NCI-H82 (cell line): ENCODE results near the gene DAP3.
"Not testable (repeated sequence)": the region's sequence is repeated elsewhere in the genome, so short reads cannot be mapped to it uniquely, and the experiment has no call there.

Experiments used
- DNase-seq: peaks from one replicate; lab custom pipeline; 2025; lab: John Stamatoyannopoulos, UW

Gene DAP3

DNA sequence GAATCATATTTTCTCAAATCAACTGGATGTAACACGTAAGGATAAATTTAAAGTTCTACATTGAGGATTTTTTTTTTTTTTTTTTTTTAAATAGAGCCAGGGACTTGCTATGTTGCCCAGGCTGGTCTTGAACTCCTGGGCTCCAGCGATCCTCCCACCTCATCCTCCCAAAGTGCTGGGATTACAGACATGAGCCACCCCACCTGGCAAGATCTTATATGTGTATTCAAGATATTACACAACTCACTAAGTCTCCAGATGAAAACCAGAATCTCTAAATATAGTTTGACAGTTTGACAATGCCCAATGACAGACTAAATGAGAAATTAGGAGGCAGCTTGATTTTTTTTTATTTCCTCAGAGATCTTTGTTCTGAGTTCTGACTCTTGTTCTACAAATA lies 7.1 kb upstream of the DAP3 start:
- DNase-seq, result no peak

DNA sequence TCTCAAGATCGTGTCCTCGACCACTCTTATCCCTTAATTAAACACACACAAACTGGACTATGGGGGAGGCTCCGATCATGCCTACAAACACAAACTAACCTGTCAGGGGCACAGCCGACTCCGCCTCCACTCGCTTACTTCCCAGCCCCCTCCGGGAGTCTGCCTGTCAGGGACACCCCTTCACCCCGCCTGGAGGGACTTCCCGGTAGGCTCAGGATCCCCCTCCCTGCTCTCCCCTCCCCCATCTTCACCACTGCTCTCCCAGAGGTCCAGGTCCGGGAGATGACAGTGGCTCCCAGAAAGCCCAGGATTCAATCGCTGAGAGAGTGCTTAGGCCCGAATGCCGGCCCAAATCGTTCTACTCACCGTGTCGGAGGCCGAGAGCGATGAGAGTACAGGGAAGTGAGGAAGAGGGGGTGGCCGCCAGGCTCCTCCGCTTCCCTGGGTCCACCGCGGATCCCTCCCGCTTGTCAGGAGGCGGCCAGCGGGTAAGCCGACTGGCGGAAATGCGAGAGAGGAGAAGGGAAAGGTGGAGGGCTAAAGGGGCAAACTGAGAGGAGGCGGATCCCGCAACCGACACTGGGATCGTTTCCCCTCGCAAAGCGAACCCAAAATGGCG lies 1.1 kb upstream of the DAP3 start:
- peak; percentile 63 for DNase-seq

DNA sequence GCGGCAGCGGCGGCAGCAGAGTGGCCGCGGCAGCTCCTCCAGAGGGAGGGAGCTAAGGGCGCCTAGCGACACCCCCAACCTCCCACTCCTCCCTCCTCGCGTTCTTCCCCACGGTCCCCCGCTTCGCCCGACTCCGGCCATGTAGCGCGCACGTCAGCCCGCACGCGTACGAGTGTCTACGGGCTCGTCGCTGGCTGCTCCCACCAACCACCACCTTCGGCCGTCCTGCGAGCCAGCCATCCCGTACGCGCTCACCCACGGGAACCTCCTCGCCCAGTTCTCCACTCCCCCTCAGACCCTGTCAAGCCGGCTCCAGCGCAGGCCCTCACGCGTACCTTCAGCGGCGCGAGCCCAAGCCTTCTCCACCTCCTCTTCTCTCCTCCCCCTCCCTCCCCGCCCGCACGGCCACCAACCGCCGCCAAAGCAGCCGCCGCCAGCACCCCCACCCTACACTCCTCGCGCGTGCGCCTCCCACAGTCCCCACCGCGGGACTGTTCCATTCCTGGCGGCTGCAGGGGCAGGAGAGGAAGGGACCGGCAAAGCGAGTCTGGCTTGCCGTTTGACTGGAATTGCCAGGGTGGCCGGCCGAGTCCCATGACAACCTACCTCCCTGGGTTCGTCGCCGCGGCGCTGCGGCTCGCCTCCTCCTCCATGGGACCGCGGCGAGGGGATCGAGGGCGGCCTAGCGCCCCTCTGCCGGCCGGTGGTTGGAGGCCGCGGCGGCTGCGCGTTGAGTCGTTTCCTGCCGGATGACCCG lies 389 bp upstream of the DAP3 start, which contains the start of gene YY1AP1:
YY1AP1 (minus strand) TSS at position 451 of the 757 bp plus-strand sequence. CDS start 8,338 bp downstream, outside the sequence.
- DNase-seq, result peak; percentile 96

DNA sequence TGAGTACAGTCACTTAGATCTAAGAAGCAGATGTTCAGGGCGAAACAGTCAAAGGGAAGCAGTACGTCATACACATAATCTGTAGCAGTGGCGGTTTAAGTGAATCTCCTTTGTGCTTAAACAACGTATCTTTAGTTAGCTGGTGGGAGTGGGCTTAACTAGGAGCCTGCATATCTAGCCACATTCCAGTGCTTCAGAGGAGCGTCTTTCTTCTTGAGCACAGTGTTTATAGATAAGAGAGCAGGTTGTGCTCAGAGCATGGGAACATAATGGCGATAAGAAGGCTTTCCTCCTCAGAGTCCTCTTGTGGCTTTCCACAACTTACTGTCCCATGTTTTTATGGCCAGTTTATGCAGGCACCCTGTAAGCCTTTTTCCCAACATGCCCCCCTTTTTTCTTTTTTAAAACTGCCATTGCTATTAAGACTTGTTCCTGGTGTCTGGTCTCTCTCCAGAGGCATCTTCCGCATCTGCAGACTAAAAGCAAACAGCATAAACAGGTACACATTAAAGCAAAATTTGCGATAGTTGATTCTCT lies 3.2 kb downstream of the DAP3 start:
- DNase-seq, result peak; percentile 98

DNA sequence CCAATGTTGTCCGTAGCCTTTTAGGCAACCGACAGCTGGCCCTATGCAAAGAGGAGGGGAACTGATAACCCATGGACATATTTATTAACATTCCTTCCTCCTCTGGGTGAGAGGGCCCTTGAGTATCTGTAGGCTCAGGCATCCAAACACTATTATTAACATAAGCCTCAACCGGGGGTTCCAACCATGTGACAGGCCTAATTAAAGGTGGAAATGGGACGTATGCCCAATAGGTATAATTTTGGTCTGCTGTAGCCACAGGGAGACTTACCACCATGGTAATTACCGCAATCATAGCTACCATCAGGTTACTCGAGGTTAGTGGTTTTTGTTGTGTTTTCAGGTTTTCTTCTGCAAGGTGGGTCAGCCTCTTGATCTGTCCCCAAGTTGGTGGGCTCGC lies 5.3 kb downstream of the DAP3 start:
- no peak for DNase-seq

DNA sequence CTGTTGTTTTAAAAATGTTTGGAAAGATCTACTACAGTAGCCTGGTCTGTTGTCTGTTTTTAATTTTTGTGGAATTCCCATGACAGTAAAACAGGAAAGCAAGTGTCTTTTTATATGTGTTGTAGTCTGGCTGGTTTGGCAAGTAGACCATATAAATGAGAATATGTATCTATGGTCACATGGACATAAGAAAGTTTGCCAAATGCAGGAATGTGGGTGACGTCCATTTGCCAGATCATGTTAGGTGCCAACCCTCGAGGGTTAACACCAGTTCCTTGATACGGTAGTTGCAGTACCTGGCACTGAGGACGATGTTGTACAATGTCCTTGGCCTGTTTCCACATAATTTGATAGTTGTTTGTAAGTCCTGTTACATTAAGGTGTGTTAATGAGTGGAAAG lies 6.2 kb downstream of the DAP3 start:
- DNase-seq, result no peak

DNA sequence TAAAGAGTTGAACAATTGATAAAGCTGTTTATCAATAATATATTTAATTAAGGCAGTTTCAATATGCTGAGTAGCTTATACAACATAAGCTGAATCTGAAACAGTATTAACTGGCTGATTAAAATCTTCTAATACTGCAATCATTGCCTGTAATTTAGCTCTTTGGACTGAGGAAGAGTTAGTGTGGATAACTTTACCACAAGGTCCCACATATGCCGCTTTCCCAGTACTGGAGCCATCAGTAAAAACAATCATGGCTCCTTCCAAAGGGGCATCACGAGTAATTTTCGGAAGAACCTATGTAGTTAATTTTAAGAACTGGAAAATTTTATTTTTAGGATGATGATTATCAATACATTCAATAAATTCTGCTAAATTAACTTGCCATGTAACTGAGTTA lies 6.7 kb downstream of the DAP3 start:
- no peak for DNase-seq

DNA sequence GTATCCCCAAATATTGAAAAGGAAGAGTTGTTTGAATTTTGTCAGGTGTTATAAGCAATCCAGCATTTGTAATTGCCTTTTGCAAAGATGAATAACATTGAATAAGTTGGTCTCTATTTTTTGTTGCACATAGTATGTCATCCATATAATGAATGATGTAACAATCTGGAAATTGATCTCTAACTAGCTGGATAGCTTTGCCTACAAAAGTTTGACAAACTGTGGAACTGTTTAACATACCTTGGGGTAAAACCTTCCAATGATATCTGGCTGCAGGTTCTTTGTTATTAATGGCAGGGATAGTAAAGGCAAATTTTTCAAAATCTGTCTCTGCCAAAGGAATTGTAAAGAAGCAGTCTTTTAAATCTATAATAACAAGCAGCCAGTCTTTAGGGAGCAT lies 7.6 kb downstream of the DAP3 start:
- DNase-seq, result no peak

DNA sequence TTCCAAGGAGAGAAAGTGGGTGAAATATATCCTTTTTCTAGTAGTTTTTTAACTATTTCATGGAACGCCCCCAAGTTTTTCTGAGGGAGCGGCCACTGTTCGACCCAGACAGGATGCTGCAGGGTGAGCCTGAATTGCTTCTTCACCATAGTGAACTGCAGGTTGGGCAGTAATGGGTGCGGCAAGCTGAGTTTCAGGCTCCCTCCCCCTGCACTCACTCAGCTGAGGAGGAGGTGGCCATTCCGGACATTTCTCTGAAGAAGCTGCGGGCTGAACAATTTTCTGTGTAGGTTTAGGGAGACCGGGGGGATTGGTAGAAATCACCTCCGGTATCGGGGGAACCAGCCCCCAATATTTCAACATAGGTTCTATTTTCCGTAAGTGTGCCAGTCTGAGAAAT lies 8.2 kb downstream of the DAP3 start:
- peak; percentile 15 for DNase-seq

DNA sequence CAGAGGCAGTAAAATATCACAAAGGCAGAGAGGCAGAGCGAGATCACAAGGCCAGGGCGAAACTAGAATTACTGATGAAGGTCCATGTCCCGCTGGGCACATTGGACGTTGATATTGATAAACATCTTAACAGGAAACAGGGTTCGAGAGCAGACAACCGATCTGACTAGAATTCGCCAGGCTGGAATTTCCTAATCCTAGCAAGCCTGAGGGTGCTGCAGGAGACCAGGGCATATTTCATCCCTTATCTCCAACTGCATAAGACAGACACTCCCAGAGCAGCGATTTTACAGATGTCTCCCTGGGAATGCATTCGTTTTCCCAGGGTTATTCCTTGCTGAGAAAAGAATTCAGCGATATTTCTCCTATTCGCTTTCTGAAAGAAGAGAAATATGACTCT lies 8.7 kb downstream of the DAP3 start:
- peak; percentile 42 for DNase-seq

DNA sequence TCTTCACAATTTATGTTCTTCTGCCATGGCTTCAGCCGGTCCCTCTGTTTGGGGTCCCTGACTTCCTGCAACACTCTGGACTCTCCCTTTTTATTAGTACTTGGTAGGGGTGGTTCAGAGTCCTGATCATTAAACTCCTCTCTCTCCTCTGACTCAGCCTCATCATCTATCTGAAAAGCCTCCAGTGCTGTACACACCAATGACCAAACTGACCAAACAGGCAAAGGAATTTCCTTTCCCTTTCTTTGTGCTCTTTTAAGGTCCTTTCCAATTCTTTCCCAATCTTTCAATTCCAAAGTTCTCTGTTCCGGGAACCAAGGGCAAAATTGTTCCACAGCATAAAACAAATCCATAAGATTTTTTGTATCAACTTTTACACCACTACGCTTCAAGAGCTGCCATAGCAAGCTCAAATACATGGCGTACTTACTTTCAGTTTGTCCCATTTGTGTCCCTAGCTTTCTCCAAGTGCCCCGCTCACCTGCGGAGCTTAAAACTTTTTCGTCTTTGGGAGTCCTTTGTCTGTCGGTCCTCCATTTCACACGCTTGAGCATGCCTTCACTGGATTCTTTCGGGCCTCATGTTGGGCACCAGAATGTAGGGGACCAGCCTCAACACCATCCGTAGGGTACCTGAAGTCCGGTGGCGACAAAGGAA lies 9.6 kb downstream of the DAP3 start:
- peak; percentile 37 for DNase-seq

DNA sequence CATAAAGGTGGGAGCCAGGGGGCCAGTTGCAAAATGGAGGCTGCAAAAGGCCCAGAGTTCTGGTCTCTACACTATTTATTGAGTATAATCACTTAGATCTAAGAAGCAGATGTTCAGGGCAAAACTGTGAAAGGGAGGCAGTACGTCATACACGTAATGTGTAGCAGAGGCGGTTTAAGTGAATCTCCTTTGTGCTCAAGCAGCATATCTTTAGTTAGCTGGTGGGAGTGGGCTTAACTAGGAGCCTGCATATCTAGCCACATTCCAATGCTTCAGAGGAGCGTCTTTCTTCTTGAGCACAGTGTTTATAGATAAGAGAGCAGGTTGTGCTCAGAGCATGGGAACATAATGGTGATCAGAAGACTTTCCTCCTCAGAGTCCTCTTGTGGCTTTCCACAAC lies 10.2 kb downstream of the DAP3 start:
- peak; percentile 78 for DNase-seq

DNA sequence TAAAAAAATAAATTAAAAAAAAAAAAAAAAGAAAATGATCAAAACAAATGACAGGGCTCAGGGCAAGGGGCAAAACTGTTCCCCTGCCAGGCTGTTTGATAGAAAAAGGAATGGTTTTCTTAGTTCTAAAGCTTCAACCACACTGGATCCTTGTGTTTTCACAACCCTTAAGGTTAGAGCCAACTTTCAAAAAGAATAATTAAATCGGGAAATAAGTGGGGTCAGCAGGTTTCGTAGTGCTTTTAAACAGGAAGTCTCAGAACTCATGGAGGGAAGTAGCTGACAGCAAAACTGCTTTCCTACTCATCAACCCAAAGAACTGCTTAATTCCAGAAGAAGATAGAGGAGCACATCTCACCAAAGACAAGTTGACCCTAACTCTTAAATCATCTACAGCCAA lies 12.8 kb downstream of the DAP3 start:
- DNase-seq, result not testable (repeated sequence)

DNA sequence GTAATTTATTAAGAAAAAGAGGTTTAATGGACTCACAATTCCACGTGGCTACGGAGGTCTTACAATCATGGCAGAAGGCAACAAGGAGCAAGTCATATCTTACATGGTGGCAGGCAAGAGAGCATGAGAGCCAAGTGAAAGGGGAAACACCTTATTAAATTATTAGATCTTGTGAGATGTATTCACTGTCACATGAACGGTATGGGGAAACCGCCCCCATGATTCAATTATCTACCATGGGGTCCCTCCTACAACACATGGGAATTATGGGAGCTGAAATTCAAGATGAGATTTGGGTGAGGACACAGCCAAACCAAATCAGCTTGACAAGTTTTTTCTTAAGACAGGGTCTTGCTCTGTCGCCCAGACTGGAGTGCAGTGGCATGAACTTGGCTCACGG lies 14.3 kb downstream of the DAP3 start:
- no peak for DNase-seq

DNA sequence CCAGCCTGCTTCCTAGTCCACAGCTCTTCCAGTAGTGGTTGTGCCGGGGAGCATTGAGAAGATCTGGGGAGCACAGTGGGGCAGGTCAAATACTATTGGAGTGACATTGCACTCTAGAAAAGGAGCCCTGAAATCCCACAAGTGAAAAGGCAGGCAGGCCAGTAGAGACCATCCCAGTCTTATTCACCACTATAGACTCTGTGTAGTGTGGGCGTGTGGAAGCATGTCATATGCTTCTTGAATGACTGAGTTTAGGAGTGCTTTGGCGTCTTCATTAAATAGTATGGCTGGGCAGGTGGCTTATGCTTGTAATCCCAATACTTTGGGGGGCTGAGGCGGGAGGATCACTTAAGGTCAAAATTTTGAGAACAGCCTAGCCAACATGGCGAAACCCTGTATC lies 15.5 kb downstream of the DAP3 start:
- not testable (repeated sequence) for DNase-seq

DNA sequence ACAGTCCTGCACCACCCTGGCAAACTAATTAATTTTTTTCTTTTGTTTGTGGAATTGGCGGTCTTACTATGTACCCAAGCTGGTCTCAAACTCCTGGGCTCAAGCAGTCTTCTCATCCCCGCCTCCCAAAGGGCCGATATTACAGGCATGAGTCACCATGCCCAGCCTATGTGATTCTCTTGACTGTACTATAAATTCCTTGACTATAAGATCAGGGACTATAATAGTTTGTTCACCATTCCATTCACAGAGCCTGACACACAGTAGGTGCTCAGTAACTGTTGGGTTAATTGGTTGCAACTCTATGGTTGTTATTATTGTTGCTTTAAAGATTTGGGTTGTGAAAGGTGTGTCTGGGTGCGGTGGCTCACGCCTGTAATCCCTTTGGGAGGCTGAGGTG lies 17.2 kb downstream of the DAP3 start:
- DNase-seq, result no peak

DNA sequence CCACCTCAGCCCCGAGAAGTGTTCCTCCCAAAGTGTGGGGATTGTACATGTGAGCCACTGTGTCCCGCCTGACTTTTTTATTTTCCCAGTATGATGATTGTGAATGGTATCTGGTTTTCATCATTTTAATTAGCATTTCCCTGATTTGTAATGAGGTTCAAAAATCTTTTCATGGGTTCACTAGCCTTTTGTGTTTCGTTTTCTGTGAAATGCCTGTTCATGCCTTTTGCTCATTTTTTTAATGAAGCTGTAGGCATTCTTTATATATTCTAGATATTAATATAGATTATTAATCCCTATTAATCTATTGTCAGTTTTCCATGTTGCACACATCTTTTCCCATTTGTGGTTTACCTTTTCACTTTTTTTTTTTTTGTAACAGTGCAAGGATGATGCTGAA lies 20.5 kb downstream of the DAP3 start:
- DNase-seq, result no peak

DNA sequence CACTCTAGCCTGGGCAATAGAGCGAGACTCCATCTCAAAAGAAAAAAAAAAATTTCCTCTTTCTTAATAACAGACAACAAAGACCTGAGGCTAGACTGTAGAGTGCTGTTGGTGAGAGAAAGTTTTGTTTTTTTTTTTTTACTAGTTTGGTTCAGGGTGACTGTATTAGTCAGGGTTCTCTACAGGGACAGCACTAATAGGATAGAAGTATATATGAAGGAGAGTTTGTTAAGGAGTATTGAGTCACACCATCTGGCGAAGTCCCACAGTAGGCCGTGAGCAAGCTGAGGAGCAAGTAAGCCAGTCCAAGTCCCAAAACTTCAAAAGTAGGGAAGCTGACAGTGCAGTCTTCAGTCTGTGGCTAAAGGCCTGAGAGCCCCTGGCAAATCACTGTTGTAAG lies 22.6 kb downstream of the DAP3 start:
- peak; percentile 42 for DNase-seq

DNA sequence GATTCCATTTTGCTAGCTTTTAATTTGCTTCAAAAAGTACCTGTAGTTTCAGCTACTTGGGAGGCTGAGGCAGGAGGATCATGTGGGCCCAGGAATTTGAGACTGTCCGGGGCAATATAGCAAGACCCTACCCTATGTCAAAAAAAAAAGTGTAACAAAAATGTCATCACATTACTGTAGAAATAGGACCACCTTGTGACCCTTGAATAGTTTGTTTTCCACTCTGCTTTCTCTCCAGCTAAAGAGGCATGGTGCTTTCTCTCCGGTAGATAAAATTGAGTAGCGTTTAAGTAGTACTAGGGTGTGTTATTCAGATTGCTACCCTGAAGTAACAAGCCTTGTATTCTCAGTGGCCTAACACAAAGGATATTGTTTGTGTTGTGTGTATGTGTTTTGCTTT lies 23.7 kb downstream of the DAP3 start:
- peak; percentile 47 for DNase-seq

DNA sequence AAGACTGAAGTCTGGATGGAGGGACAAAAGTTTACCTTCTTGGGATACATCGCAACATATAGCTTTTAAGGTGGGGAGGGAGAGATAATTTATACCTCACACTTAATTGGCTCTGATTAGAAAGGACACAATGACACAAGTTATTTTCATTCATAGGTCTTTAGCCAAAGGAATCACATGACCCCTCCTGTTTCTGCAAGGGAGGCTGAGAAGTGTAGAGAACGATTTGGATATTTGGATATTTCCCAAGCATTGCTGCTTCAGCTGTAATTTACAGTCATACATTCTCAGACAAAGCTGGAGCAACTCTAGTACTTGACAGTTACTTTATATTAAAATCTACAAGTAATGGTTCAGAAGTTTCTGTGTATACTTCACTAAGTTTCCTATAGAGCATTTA lies 24.2 kb downstream of the DAP3 start:
- no peak for DNase-seq

DNA sequence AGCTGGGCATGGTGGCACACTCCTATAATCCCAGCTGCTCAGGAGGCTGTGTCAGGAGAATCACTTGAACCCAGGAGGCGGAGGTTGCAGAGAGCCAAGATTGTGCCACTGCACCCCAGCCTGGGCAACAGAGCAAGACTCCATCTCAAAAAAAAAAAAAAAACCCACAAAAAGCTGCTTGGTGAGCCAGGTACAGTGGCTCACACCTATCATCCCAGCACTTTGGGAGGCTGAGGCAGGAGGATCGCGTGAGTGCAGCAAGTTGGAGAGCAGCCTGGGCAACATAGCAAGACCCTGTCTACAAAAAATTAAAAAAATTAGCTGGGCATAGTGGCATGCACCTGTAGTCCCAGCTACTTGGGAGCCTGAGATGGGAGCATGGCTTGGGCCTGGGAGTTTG lies 26.2 kb downstream of the DAP3 start:
- not testable (repeated sequence) for DNase-seq

DNA sequence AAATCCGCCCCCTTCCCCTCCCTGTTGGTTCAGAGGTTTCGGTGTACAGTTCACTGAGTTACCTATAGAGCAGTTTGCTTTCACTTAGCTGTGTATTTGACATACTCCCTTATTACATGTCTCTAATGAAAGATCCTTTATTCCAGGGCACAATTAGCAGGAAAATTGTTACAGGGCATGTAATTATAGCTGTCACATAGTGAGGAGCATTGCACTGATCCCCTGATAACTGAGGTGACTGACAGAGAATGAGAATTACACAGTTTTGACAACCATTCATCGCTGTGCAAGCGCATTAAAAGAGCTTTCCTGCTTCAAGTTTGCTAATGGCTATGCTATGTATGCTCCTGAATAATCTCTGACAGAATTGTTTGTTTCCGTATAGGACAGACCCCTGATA lies 26.9 kb downstream of the DAP3 start:
- no peak for DNase-seq

DNA sequence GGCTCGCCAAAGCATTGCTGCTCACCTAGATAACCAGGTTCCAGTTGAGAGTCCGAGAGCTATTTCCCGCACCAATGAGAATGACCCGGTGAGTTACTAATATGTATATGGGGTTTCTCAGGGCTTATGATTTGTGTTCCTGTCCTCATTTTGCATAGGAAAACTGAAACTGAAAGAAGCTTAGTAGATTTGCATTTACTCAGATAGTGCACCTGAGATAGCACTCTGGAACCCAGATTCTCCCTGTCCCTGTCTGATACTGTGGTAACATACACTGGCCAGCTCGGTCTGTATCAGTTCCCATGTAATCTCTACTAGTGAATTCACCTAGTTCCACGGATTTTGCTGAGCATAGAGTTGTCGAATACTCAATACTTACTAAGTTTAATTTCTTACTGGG lies 28.1 kb downstream of the DAP3 start:
- no peak for DNase-seq
